GM18858 (cell line): Measurements from ENCODE around the gene SDSL.

Experiments
- ATAC-seq: cut with Tn5 transposase; IDR thresholded peaks from one replicate; pipeline ENCODE4 v1.9.1; 2021; ENCODE audit not compliant: unreplicated experiment

Gene SDSL

DNA sequence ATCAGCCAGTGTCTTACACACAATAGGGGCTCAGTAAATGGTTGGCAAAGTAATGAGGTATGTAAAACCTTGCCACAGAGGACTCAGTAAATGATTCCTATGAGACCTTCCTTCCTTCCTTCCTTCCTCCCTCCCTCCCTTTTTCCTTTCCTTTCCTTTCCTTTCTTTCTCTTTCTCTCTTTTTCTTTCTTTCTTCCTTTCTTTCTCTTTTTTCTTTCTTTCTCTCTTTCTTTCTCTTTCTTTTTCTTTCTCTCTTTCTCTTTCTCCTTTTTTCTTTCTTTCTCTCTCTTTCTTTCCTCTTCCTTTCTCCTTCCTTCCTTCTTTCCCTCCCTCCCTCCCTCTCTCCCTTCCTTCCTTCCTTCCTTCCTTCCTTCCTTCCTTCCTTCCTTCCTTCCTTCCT, 26.0 kb upstream of the SDSL start:
- no peak for ATAC-seq

DNA sequence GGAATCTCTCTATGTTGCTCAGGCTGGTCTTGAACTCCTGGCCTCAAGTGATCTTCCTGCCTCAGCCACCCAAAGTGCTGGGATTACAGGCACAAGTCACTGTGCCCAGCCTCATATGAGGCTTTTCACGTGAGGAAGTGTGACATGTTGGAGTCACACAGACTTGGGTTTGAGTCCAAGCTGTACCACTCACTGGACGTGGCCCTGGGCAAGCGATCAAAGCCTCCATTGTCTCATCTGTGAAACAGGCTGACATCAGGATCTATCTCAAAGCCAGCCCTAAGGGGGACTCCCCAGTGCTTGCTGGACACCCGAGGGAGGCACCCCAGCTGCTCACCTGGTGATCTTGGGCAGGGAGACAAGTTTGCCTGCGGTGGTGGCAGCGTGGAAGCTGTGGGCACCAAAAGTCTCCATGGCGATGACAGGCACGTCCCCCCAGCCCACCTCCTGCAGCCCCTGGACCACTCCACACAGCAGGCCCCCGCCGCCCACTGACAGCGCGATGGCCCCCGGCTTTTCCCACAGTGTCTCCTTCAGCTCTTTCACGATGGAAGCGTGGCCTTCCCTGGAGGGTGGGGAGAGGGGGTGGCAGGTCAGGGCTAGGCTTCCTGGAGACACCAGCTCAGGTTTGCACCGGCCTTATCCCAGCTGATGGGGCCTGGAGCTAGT, 25.2 kb upstream of the SDSL start:
- ATAC-seq: no peak

- ATAC-seq: no peak
Measured at GRCh38 chr12:113397497-113398197, 24.5 kb upstream of the SDSL start.

DNA sequence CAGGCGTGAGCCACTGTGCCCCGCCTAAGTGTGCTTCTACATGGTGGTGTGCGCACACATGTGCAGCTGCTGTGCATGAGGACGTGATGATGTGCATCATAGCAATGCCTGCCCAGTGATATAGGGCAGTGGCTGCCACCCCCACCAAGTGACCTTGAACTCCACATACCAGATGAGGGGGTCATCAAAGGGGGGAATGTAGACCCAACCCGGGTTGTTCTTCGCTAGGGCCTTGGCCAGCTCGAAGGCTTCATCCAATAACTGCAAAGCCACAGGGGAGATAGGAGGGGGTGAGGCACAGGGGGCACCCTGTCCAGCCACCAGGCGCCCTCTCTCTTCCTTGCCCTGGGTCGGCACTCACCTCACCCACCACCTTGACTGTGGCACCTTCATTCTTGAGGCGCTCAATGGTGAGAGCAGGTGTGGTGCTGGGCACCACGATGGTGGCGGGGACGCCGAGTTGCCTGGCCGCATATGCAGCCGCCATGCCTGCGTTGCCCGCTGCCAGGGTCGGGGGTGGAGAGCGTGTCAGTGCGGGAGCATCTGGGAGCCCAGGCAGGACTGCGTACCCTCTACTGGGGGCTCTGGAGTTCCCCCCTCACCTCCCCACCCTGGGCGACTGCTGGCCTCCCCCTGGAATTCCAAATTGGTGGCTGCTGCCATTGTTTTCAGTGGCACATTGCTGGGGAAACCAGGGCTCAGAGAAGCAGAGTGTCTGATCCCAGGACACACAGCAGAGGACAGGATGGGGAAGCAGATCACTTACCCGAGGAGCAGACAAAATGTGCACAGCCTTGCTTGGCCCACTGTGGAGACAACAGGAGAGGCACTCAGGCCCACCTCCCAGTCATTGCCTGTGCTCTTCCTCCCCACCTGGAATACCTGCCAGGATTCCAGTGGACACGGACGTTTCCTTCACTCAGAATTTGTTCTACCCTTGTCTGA, 23.6 kb upstream of the SDSL start:
- ATAC-seq: no peak

DNA sequence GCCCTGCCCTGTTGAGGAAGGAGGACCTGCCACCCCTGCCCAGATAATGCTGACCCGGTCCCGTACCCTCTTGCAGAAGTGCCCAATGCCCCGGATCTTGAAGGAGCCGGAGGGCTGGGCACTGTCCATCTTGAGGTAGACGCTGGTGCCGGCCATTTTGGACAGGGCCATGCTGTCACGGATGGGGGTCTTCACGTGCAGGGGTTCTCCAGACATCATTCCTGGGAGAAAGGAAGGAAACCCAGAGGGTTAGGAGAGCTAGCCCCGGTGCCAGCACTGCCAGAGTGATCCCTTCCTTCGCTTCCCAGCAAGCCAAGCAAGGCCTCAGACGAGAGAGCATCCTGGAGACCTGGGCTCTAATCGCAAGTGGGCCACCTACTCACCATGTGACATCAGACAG, 22.7 kb upstream of the SDSL start:
- no peak for ATAC-seq

- ATAC-seq: no peak
Measured at GRCh38 chr12:113400362-113400761, 21.8 kb upstream of the SDSL start.

GRCh38 chr12:113401066-113402000, 20.8 kb upstream of the SDSL start:
- ATAC-seq: no peak

DNA sequence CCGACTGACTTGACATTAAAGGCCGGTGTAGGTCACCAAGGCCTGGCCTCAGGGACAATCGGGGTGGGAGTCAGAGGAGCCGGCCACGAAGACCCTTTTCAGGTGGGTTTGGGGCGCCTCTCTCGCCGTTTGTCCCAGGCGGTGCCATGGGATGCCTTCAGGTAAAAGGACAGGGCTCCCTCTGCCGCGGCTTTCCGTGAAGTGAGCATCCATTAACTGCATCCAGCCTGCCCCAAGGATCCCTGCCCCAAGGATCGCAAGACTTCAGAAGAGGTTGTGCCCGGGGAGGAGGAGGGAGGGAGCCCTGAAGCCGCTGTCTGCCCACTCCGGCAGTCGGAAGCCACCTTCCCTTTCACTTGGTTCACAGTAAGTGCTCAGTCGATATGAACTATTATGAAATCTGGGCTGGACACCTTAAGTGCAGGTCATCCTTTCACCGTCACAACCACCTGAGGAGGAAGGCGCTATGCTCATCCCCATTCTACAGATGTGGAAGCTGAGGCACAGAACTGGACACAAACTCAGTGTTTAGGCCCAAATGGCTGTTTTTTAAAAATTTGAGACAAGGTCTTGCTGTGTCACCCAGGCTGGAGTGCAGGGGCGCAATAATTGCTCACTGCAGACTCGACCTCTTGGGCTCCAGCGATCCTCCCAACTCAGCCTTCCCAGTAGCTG, 19.5 kb upstream of the SDSL start:
- no peak for ATAC-seq

- no peak for ATAC-seq
Measured at GRCh38 chr12:113403435-113404415, 18.5 kb upstream of the SDSL start, which contains the start of gene SDS. TSS of gene SDS (minus strand) at chr12:113403887. CDS start at chr12:113399708, 4,179 bp downstream.

- no peak for ATAC-seq
Measured at GRCh38 chr12:113405694-113406093, 16.5 kb upstream of the SDSL start.

DNA sequence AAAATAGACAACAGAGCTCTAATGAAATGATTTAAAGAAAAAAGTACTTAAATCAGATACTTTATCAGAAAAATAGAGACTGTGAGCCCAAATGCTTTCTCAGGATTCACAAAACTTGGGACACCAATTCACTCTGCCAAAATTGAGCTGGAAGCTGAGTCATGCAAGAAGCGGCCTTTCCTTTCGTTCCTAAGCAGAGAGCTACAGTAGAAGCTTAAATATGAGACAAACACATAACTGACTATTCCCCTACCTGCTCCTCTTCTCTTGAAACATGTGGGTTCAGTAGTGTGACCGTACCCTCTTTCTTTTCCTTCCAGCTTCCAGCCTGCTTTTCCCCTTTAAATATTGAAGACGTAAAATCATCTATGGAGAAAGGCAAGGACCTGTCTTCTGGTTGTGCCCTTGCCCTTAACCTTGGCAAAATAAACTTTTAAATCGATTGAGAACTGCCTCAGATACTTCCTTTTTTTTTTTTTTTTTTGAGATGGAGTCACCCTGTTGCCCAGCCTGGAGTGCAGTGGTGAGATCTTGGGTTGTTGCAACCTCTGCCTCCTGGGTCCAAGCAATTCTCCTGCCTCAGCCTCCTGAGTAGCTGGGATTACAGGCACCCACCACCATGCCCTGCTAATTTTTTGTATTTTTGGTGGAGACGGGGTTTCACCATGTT, 14.1 kb upstream of the SDSL start:
- ATAC-seq: no peak

GRCh38 chr12:113408756-113409298, 13.4 kb upstream of the SDSL start:
- no peak for ATAC-seq

- no peak for ATAC-seq
Measured at GRCh38 chr12:113409462-113410124, 12.6 kb upstream of the SDSL start.

DNA sequence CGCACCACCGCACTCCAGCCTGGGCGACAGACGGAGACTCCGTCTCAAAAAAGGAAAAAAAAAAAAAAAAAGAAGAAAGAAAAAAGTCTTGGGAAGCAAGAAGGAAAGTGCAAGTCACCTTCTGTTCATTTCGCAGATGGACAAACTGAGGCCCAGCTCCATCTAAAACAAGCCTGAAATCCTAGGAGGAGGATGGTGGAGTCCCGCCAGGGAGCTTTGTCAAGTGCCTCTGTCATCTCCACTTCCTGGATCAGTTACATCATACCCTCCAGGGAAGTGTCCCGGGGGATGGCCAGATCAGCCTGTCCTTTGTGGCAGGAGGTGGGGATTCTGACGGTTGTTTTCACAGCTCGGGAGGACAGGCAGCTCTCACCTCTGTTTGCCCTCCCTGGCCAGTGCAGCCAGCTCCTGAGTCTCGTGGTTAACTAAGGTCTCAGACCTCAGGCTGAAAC, 8.7 kb upstream of the SDSL start:
- no peak for ATAC-seq

- ATAC-seq: no peak
Measured at GRCh38 chr12:113414519-113415038, 7.6 kb upstream of the SDSL start.

GRCh38 chr12:113416091-113416754, 6.0 kb upstream of the SDSL start:
- ATAC-seq: no peak
